ENCODE measurements around the gene RBM19. TPM values are rescaled to one million over a fixed set of nuclear protein-coding genes. Genes with fewer than 3 reads are reported as not detected.

Gene RBM19
- total and polyA plus RNA-seq, 2 donors (not counting 1 experiment from before 2014, with no cell fraction given) = 10.5 to 16.5 TPM

DNA sequence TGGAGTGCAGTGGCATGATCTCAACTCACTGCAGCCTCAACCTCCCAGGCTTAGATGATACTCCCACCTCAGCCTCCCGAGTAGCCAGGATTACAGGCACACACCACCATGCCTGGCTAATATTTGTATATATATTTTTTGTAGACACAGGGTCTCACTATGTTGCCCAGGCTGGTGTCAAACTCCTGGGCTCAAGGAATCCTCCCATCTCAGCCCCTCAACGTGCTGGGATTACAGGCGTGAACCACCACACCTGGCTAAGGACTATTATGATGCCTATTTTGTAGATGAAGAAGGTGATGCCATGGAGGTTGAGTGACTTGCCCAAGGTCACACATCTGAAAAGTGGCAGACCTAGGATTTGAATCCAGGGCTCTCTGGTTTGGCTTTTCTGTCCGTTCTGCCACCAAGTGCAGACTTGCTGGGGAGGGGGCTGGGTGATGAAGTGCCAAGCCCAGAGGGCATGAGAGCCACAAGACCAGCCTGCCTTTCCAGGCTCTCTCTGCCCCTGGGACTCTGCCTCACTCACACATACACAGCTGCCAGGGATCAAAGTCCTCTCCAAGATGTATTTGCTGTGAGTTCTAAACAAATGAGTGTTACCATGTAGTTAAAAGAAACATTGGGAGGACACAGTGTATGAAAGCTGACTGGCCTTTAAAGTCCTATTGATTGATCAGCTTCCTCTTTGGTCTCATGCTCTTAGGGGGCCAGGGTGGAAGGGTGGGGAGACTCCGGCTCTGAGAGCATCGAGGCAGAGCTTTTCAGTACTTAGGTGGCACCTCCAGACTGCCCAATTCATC, 21.3 kb upstream of the RBM19 start:
- no peak for TF ChIP-seq EZH2 (IDR thresholded peaks at IDR 0.05; ENCODE audit: low read length, missing control alignments)
- TF ChIP-seq, protein P1, sequence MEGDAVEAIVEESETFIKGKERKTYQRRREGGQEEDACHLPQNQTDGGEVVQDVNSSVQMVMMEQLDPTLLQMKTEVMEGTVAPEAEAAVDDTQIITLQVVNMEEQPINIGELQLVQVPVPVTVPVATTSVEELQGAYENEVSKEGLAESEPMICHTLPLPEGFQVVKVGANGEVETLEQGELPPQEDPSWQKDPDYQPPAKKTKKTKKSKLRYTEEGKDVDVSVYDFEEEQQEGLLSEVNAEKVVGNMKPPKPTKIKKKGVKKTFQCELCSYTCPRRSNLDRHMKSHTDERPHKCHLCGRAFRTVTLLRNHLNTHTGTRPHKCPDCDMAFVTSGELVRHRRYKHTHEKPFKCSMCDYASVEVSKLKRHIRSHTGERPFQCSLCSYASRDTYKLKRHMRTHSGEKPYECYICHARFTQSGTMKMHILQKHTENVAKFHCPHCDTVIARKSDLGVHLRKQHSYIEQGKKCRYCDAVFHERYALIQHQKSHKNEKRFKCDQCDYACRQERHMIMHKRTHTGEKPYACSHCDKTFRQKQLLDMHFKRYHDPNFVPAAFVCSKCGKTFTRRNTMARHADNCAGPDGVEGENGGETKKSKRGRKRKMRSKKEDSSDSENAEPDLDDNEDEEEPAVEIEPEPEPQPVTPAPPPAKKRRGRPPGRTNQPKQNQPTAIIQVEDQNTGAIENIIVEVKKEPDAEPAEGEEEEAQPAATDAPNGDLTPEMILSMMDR (conservative IDR thresholded peaks at IDR 0.05 in 1 of 2, IDR thresholded peaks at IDR 0.05 in 1 of 2; ENCODE audit: low read depth in 1 of 2, low read length in 2 of 2) = no peak
- no peaks in the 10 kb centered on the region for H3K79me2 ChIP-seq (ENCODE audit: control insufficient read depth, insufficient read depth, low read length)
- H3K9me3 ChIP-seq (ENCODE audit: control insufficient read depth, insufficient read depth, low read depth, low read length) = no peaks in the 10 kb centered on the region
- H4K20me1 ChIP-seq (ENCODE audit: control insufficient read depth, extremely low read depth, insufficient read depth, low read length) = no peaks in the 10 kb centered on the region
- peak in 1 of 2 donors; percentile 22 for DNase-seq (ENCODE audit: low read depth in 2 of 2)
- H3K4me1 ChIP-seq (ENCODE audit: control insufficient read depth, extremely low read depth, insufficient read depth, low read length) = no peaks in the 10 kb centered on the region
- no peaks in the 10 kb centered on the region for H3K27me3 ChIP-seq (ENCODE audit: control insufficient read depth, insufficient read depth, low read length)
- no peaks in the 10 kb centered on the region for H3K36me3 ChIP-seq (ENCODE audit: control insufficient read depth, insufficient read depth, low read length)
- no peak overlapping the region for H3K27ac ChIP-seq (ENCODE audit: insufficient read depth, low read length)
- no peak overlapping the region for H3K4me3 ChIP-seq (replicated peaks in 1 of 4; ENCODE audit: control extremely low read depth in 1 of 4, insufficient read depth in 1 of 4, low read depth in 3 of 4, low read length in 4 of 4)
- H2AFZ ChIP-seq (ENCODE audit: low read length) = no peak overlapping the region
- H3K4me2 ChIP-seq (ENCODE audit: extremely low read depth, insufficient read depth, low read length) = no peak overlapping the region
- H3K9ac ChIP-seq (ENCODE audit: insufficient read depth, low read length) = no peak overlapping the region

DNA sequence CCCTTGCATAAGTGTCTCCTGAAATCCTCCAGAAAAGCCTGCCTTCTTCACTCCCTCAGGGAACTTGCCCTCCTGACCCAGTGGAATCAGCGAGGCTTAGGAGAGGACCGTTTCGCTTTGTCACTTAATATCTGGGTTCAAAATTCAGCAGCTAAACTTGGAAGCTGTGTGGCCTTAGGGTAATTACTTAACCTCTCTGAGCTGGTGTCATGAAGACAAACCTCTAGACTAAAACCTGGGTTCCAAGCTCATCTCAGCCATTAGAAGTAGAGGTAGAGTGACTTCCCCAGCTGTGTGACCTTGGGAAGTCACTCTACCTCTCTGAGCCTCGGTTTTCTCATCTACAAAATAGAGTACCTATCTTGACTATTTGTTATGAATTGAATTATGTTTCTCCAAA, 18.3 kb upstream of the RBM19 start:
- H2AFZ ChIP-seq (ENCODE audit: low read length) = no peak overlapping the region
- H3K4me2 ChIP-seq (ENCODE audit: extremely low read depth, insufficient read depth, low read length) = no peak overlapping the region
- no peak for DNase-seq (ENCODE audit: low read depth in 2 of 2)
- H3K4me3 ChIP-seq (replicated peaks in 1 of 4; ENCODE audit: control extremely low read depth in 1 of 4, insufficient read depth in 1 of 4, low read depth in 3 of 4, low read length in 4 of 4) = no peak overlapping the region
- H3K9me3 ChIP-seq (ENCODE audit: control insufficient read depth, insufficient read depth, low read depth, low read length) = no peaks in the 10 kb centered on the region
- no peaks in the 10 kb centered on the region for H3K36me3 ChIP-seq (ENCODE audit: control insufficient read depth, insufficient read depth, low read length)
- H3K79me2 ChIP-seq (ENCODE audit: control insufficient read depth, insufficient read depth, low read length) = no peaks in the 10 kb centered on the region
- no peaks in the 10 kb centered on the region for H3K27me3 ChIP-seq (ENCODE audit: control insufficient read depth, insufficient read depth, low read length)
- no peaks in the 10 kb centered on the region for H3K4me1 ChIP-seq (ENCODE audit: control insufficient read depth, extremely low read depth, insufficient read depth, low read length)
- no peak for TF ChIP-seq EZH2 (IDR thresholded peaks at IDR 0.05; ENCODE audit: low read length, missing control alignments)
- TF ChIP-seq, protein P1 (conservative IDR thresholded peaks at IDR 0.05 in 1 of 2, IDR thresholded peaks at IDR 0.05 in 1 of 2; ENCODE audit: low read depth in 1 of 2, low read length in 2 of 2) = no peak
- H3K9ac ChIP-seq (ENCODE audit: insufficient read depth, low read length) = no peak overlapping the region
- H4K20me1 ChIP-seq (ENCODE audit: control insufficient read depth, extremely low read depth, insufficient read depth, low read length) = no peaks in the 10 kb centered on the region
- H3K27ac ChIP-seq (ENCODE audit: insufficient read depth, low read length) = no peak overlapping the region

DNA sequence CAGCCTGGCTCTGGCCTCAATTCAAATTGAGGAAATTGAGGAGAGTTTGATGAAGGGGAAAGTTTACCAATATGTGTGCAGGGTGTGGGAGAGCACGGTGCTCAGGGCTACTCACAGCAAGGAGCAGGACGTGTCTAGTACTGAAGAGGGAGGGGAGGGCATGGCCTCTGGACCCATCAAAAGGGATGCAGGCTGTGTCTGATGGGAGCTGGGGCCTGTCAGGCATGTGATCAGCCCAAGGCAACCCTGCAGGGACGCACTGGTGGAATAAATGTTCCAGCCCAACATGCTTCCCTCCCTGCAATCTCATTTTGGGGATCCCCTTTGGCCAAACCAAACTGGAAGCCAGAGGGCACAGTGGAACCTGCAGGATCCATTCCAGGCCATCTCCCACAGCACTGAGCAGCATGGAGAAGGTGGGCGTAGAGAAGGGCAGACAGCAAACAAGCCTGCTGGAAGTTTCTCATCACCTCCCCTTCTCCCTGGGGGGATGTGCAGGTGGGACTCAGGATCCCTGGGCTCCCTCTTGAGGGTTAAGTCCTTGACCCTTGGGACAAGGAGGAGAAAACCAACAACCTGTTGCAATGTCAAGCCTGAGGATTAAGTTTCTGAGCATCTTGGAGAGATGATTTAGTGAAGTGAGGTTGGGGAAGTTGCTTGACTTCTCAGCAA, 17.8 kb upstream of the RBM19 start:
- no peak overlapping the region for H3K4me3 ChIP-seq (replicated peaks in 1 of 4; ENCODE audit: control extremely low read depth in 1 of 4, insufficient read depth in 1 of 4, low read depth in 3 of 4, low read length in 4 of 4)
- H3K27ac ChIP-seq (ENCODE audit: insufficient read depth, low read length) = no peak overlapping the region
- H3K9ac ChIP-seq (ENCODE audit: insufficient read depth, low read length) = no peak overlapping the region
- H3K79me2 ChIP-seq (ENCODE audit: control insufficient read depth, insufficient read depth, low read length) = no peaks in the 10 kb centered on the region
- no peaks in the 10 kb centered on the region for H4K20me1 ChIP-seq (ENCODE audit: control insufficient read depth, extremely low read depth, insufficient read depth, low read length)
- H3K27me3 ChIP-seq (ENCODE audit: control insufficient read depth, insufficient read depth, low read length) = no peaks in the 10 kb centered on the region
- H3K4me1 ChIP-seq (ENCODE audit: control insufficient read depth, extremely low read depth, insufficient read depth, low read length) = no peaks in the 10 kb centered on the region
- TF ChIP-seq EZH2 (IDR thresholded peaks at IDR 0.05; ENCODE audit: low read length, missing control alignments) = no peak
- TF ChIP-seq, protein P1 (conservative IDR thresholded peaks at IDR 0.05 in 1 of 2, IDR thresholded peaks at IDR 0.05 in 1 of 2; ENCODE audit: low read depth in 1 of 2, low read length in 2 of 2) = no peak
- no peaks in the 10 kb centered on the region for H3K36me3 ChIP-seq (ENCODE audit: control insufficient read depth, insufficient read depth, low read length)
- no peak overlapping the region for H3K4me2 ChIP-seq (ENCODE audit: extremely low read depth, insufficient read depth, low read length)
- H2AFZ ChIP-seq (ENCODE audit: low read length) = no peak overlapping the region
- H3K9me3 ChIP-seq (ENCODE audit: control insufficient read depth, insufficient read depth, low read depth, low read length) = no peaks in the 10 kb centered on the region
- no peak for DNase-seq (ENCODE audit: low read depth in 2 of 2)
